ENCODE results near the gene ROR1.

DNA sequence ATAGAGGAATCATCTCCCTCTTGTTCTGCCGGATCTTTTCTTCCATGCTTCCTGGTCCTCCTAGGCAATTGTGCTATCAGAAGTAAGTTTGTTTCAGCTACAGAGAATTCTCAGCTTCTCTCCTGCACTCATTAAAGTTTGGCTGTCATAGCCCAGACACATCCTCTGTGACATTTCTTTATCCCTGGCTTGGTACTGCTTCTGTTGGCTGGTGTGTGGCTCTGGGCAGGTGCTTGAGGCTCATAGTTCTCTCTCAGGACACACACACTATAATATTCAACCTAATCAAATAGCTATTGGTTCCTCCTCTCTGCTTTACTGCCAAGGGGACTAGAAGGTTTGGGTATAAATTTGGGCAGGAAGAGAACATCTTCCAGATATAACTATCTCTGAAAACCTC lies 172.1 kb downstream of the ROR1 start:
- TF ChIP-seq MYNN (tag by site-specific recombination; IDR thresholded peaks at IDR 0.05; ENCODE audit: borderline replicate concordance) = no peak
- TF ChIP-seq, protein P1, sequence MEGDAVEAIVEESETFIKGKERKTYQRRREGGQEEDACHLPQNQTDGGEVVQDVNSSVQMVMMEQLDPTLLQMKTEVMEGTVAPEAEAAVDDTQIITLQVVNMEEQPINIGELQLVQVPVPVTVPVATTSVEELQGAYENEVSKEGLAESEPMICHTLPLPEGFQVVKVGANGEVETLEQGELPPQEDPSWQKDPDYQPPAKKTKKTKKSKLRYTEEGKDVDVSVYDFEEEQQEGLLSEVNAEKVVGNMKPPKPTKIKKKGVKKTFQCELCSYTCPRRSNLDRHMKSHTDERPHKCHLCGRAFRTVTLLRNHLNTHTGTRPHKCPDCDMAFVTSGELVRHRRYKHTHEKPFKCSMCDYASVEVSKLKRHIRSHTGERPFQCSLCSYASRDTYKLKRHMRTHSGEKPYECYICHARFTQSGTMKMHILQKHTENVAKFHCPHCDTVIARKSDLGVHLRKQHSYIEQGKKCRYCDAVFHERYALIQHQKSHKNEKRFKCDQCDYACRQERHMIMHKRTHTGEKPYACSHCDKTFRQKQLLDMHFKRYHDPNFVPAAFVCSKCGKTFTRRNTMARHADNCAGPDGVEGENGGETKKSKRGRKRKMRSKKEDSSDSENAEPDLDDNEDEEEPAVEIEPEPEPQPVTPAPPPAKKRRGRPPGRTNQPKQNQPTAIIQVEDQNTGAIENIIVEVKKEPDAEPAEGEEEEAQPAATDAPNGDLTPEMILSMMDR (tag by site-specific recombination; IDR thresholded peaks at IDR 0.05) = no peak
- TF ChIP-seq, protein P2, sequence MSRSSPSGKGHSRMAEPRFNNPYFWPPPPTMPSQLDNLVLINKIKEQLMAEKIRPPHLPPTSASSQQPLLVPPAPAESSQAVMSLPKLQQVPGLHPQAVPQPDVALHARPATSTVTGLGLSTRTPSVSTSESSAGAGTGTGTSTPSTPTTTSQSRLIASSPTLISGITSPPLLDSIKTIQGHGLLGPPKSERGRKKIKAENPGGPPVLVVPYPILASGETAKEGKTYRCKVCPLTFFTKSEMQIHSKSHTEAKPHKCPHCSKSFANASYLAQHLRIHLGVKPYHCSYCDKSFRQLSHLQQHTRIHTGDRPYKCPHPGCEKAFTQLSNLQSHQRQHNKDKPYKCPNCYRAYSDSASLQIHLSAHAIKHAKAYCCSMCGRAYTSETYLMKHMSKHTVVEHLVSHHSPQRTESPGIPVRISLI (tag by site-specific recombination; IDR thresholded peaks at IDR 0.05) = no peak
- TF ChIP-seq, protein P3, sequence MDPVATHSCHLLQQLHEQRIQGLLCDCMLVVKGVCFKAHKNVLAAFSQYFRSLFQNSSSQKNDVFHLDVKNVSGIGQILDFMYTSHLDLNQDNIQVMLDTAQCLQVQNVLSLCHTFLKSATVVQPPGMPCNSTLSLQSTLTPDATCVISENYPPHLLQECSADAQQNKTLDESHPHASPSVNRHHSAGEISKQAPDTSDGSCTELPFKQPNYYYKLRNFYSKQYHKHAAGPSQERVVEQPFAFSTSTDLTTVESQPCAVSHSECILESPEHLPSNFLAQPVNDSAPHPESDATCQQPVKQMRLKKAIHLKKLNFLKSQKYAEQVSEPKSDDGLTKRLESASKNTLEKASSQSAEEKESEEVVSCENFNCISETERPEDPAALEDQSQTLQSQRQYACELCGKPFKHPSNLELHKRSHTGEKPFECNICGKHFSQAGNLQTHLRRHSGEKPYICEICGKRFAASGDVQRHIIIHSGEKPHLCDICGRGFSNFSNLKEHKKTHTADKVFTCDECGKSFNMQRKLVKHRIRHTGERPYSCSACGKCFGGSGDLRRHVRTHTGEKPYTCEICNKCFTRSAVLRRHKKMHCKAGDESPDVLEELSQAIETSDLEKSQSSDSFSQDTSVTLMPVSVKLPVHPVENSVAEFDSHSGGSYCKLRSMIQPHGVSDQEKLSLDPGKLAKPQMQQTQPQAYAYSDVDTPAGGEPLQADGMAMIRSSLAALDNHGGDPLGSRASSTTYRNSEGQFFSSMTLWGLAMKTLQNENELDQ (tag by site-specific recombination; IDR thresholded peaks at IDR 0.05; ENCODE audit: low read depth) = no peak
- TF ChIP-seq, protein P4, sequence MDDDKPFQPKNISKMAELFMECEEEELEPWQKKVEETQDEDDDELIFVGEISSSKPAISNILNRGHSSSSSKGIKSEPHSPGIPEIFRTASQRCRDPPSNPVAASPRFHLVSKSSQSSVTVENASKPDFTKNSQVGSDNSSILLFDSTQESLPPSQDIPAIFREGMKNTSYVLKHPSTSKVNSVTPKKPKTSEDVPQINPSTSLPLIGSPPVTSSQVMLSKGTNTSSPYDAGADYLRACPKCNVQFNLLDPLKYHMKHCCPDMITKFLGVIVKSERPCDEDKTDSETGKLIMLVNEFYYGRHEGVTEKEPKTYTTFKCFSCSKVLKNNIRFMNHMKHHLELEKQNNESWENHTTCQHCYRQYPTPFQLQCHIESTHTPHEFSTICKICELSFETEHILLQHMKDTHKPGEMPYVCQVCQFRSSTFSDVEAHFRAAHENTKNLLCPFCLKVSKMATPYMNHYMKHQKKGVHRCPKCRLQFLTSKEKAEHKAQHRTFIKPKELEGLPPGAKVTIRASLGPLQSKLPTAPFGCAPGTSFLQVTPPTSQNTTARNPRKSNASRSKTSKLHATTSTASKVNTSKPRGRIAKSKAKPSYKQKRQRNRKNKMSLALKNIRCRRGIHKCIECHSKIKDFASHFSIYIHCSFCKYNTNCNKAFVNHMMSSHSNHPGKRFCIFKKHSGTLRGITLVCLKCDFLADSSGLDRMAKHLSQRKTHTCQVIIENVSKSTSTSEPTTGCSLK (tag by site-specific recombination; IDR thresholded peaks at IDR 0.05) = no peak
- TF ChIP-seq ZNF747 (tag by site-specific recombination; IDR thresholded peaks at IDR 0.05) = no peak
- TF ChIP-seq ZXDB (tag by site-specific recombination; IDR thresholded peaks at IDR 0.05) = no peak
- TF ChIP-seq ZNF792 (tag by site-specific recombination; IDR thresholded peaks at IDR 0.05) = no peak
- TF ChIP-seq ZEB2 (tag by site-specific recombination; IDR thresholded peaks at IDR 0.05) = no peak
- no peak for TF ChIP-seq ZIC2 (tag by site-specific recombination; IDR thresholded peaks at IDR 0.05)
- TF ChIP-seq, protein P5, sequence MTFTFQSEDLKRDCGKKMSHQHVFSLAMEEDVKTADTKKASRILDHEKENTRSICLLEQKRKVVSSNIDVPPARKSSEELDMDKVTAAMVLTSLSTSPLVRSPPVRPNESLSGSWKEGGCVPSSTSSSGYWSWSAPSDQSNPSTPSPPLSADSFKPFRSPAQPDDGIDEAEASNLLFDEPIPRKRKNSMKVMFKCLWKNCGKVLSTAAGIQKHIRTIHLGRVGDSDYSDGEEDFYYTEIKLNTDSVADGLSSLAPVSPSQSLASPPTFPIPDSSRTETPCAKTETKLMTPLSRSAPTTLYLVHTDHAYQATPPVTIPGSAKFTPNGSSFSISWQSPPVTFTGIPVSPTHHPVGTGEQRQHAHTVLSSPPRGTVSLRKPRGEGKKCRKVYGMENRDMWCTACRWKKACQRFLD (tag by site-specific recombination; IDR thresholded peaks at IDR 0.05) = no peak

Measured in HEK293 (cell line).